Nucleus accumbens (tissue), 56 donors: Measurements from ENCODE around the gene MAST4.
A peak's percentile ranks its signal among the peaks of the same experiment; 100 is the strongest.

ENCODE experiments used
- DNase-seq, 56 donors: peaks; one replicate each; lab custom pipeline; 2025; lab: John Stamatoyannopoulos, UW

MAST4 gene

GRCh38 chr5:66595756-66596635, at the start of gene MAST4:
MAST4 (plus strand) TSS chr5:66596393; CDS start chr5:66596656, 263 bp downstream.
- DNase-seq, result peak in 54 of 56 donors; percentile 1 to 88 (median 58)

- no peak for DNase-seq
Observed at GRCh38 chr5:66546541-66546940, 49.7 kb upstream of the MAST4 start.

GRCh38 chr5:66551338-66551737, 44.9 kb upstream of the MAST4 start:
- DNase-seq, result no peak

GRCh38 chr5:66551945-66552344, 44.2 kb upstream of the MAST4 start:
- DNase-seq, result no peak

- no peak for DNase-seq
Observed at GRCh38 chr5:66553368-66553912, 42.8 kb upstream of the MAST4 start.

GRCh38 chr5:66553916-66554575, 42.1 kb upstream of the MAST4 start:
- peak in 1 of 56 donors; percentile 3 for DNase-seq

- DNase-seq, result no peak
Observed at GRCh38 chr5:66554884-66555283, 41.3 kb upstream of the MAST4 start.

GRCh38 chr5:66558560-66558959, 37.6 kb upstream of the MAST4 start:
- DNase-seq, result no peak

- DNase-seq, result no peak
Observed at GRCh38 chr5:66560371-66560770, 35.8 kb upstream of the MAST4 start.

- DNase-seq, result no peak
Observed at GRCh38 chr5:66561256-66561990, 34.8 kb upstream of the MAST4 start.

- DNase-seq, result no peak
Observed at GRCh38 chr5:66565878-66566277, 30.3 kb upstream of the MAST4 start.

GRCh38 chr5:66567474-66567873, 28.7 kb upstream of the MAST4 start:
- no peak for DNase-seq

GRCh38 chr5:66570201-66570600, 26.0 kb upstream of the MAST4 start:
- DNase-seq, result no peak

GRCh38 chr5:66573733-66574132, 22.5 kb upstream of the MAST4 start:
- DNase-seq, result no peak

GRCh38 chr5:66582499-66583165, 13.6 kb upstream of the MAST4 start:
- DNase-seq, result no peak

- no peak for DNase-seq
Observed at GRCh38 chr5:66585291-66585690, 10.9 kb upstream of the MAST4 start.

- DNase-seq, result no peak
Observed at GRCh38 chr5:66587771-66588170, 8.4 kb upstream of the MAST4 start.

- DNase-seq, result peak in 7 of 56 donors; percentile 3 to 42 (median 24)
Observed at GRCh38 chr5:66596636-66597182, 516 bp downstream of the MAST4 start.

GRCh38 chr5:66597183-66597757, 1.1 kb downstream of the MAST4 start:
- peak in 26 of 56 donors; percentile 1 to 36 (median 8) for DNase-seq

- no peak for DNase-seq
Observed at GRCh38 chr5:66602621-66603020, 6.4 kb downstream of the MAST4 start.
